NCI-H1417 treated with DMSO at 0.1 percent for 48 hours (cell line): ENCODE results near the gene PHYHIPL.
"Not testable (repeated sequence)": the region's sequence is repeated elsewhere in the genome, so short reads cannot be mapped to it uniquely, and the experiment has no call there.

Experiments
- DNase-seq: peaks from one replicate; lab custom pipeline; 2025; lab: John Stamatoyannopoulos, UW

The PHYHIPL gene

DNA sequence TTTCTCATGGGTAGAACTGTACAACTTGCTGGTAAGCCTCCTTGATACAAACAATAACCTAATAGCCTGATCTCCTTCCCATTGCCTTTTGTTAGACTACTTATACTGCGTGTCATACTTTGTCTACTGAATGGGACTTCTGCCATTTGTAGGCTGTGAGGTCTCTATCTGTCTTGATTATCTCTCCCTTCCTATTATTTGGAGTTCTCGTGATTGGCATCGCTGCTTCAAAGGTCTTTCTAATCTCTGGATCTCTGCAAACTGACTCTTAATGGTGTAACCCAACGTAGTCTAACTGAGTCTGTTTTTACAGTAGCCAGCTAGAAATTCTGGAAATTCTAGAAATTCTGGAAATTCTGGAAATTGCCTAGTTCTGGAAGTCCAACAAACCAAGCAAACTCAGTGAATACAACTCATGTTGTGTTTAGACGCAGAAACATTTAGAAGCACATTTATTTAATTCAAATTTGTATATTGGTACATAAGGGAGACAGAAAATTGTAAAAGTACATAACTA is 29.8 kb downstream of the PHYHIPL start:
- DNase-seq: no peak

DNA sequence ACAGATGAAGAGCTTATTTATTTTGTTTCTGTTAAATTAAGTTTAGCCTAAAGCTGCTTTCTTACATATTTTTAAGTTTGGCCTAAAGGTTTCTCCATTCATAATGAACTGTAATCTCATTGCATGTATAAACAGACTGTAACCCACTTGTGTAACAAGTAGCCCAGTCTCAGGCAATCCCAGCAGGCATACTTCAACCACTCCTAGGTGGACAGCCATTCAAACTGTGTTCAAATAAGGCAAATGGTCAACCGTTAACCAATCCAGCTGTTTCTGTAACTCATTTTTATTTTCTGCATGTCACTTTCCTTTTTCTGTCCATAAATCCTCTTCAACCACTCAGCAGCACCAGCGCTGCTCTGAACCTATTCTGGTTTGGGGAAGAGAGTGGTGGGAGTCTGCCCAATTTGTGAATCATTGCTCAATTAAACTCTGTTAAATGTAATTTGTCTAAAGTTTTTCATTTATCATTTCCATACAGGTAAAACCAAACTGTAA is 35.9 kb downstream of the PHYHIPL start:
- no peak for DNase-seq

GRCh38 chr10:59214160-59214559 is 37.7 kb downstream of the PHYHIPL start:
- no peak for DNase-seq

DNA sequence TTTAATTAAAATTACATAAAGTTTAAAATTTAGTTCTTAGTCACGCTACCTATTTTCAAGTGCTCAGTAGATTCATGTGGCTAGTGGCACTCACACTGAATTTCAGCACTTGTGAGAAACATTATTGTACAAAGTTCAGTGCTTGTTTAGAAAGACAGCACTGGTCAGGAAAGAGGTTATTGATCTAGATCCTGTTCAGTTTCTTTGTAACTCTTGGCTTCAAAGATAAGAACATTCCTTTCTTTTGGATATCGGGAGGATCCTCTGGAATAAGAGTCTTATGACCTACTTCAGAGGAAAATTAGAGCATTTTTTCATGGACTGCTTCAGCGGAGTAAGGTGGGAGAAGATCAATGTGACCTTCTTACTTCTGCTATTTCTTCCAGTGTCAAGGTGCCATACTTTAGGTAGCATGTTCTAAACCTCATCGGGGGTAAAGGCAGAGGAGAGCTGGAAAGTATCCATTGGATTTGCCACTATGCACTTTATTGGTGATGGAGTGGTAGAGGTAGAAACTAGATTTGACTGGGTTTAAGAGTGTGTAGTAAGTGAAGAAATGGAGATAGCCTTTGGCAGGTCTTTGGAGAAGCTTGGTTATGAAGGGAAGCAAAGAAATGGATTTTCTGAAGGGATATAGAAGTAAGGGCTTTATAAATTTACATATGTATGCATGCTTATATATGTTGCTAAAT is 39.9 kb downstream of the PHYHIPL start:
- DNase-seq: no peak

GRCh38 chr10:59222788-59223187 is 46.3 kb downstream of the PHYHIPL start:
- DNase-seq: no peak

DNA sequence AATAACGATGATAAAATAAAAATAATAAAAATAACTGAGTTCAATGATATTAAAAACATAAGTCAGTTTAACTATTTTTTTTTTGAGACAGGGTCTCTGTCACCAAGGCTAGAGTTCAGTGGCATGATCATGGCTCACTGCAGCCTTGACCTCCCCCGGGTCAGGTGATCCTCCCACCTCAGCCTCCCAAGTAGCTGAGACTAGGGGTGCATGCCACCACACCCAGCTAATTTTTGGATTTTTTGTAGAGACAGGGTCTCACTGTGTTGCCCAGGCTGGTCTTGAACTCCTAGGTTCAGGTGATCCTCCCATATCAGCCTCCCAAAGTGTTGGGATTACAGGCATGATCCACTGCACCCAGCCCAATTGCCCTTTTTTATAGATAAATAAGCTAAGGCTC is 47.2 kb downstream of the PHYHIPL start:
- DNase-seq: not testable (repeated sequence)

DNA sequence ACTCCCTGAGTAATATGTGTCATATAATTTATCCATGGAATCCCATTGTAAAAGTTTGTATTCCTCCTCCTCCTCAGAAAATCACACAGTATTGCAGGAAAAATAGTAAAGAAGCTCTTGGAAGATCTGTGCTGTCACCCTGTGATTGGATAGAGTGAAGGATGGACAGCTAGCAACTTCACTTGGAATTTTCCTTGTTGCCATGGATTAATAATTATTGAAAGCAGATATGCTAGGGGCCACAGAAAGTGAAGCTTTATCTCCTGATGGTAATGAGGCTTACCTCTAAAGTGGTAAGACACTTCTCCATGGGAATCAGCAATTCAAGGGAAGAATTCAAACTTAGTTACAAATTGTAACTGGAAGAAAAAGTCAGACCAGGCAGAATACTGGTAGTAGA is 48.8 kb downstream of the PHYHIPL start:
- DNase-seq: no peak

DNA sequence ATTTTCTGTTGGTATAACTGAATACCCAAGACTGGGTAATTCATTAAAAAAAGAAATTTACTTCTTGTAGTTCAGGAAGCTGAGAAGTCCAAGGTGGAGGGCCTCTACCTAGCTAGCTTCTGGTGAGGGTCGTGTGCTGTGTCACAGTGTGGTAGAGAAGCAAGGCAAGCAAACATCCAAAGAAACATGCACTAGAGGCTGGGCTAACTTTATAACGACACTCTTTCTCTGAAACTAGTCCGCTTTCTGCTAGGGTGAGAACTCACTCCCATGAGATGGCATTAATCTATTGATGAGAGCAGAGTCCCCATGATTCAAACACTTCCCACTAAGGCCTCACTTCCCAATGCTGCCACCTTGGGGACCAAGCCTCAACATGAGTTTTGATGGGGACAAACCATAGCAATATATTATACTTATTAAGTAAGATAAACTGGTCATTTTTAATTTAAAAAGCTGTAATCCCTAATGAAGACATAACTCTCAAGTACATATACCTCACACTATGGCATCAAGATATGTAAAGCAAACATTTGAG is 50.8 kb downstream of the PHYHIPL start:
- no peak for DNase-seq

- DNase-seq: no peak
Observed at GRCh38 chr10:59229441-59229840, 53.0 kb downstream of the PHYHIPL start.

- DNase-seq: no peak
Observed at GRCh38 chr10:59234194-59234593, 57.8 kb downstream of the PHYHIPL start.

GRCh38 chr10:59234816-59235429 is 58.5 kb downstream of the PHYHIPL start:
- no peak for DNase-seq

- no peak for DNase-seq
Observed at GRCh38 chr10:59236064-59236697, 59.7 kb downstream of the PHYHIPL start.

- DNase-seq: no peak
Observed at GRCh38 chr10:59237775-59238174, 61.3 kb downstream of the PHYHIPL start.

GRCh38 chr10:59239108-59239507 is 62.7 kb downstream of the PHYHIPL start:
- not testable (repeated sequence) for DNase-seq

DNA sequence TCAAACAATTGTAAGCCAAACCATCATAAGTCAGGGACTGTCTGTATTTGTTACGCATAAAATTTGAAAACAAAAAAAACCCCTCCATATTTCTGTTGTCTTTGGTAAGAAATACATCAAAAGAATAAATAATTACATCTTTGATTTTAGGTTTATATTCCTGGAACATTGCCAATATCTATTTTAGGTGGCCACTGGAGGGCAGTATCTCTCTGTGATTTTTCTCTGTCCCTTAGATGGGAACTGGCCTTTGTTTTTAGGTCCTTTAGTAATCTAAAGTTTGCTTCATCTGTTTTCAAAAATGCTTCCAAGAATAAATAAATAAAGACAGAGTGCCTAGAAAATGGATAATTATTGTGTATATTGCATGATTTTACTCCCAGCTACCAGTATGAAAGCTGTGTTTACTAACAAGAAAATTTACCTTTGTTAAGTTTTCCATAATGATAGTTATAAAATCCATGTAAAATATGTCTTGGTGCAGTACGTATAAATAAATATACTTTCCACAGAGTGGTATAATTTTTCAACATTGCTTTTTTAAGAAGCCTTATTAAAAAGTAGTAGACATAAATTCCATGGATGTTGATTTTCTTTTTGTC is 64.2 kb downstream of the PHYHIPL start:
- no peak for DNase-seq

- DNase-seq: no peak
Observed at GRCh38 chr10:59242057-59242456, 65.6 kb downstream of the PHYHIPL start.

GRCh38 chr10:59242991-59243390 is 66.5 kb downstream of the PHYHIPL start:
- no peak for DNase-seq

GRCh38 chr10:59243611-59244195 is 67.3 kb downstream of the PHYHIPL start:
- DNase-seq: no peak

- no peak for DNase-seq
Observed at GRCh38 chr10:59244871-59245270, 68.4 kb downstream of the PHYHIPL start.

- DNase-seq: no peak
Observed at GRCh38 chr10:59245686-59246085, 69.2 kb downstream of the PHYHIPL start.

GRCh38 chr10:59252491-59252890 is 76.0 kb downstream of the PHYHIPL start:
- no peak for DNase-seq

GRCh38 chr10:59255463-59255862 is 79.0 kb downstream of the PHYHIPL start:
- no peak for DNase-seq
